Spinal cord (tissue), 10 donors: ENCODE measurements around the gene MAP3K7CL. TPM values are rescaled to one million over a fixed set of nuclear protein-coding genes. Genes with fewer than 3 reads are reported as not detected.
"Not testable (repeated sequence)": the region's sequence is repeated elsewhere in the genome, so short reads cannot be mapped to it uniquely, and the experiment has no call there.

Experiments
- DNase-seq, 6 donors: peaks; one replicate each; pipeline versions ENCODE4 v3.0.0 to v3.0.0-alpha.2; 2013 to 2015; ENCODE audit warnings: low spot score in 6 of 6, low read depth in 4 of 6
- H3K27ac ChIP-seq: one replicate; pipeline ENCODE4 v1.5.1; 2013; ENCODE audit warnings: low read depth, low read length, control low read depth
- H3K27me3 ChIP-seq: one replicate; pipeline ENCODE4 v1.6.1; 2013; ENCODE audit warnings: low read length; ENCODE audit not compliant: control insufficient read depth, insufficient read depth
- H3K36me3 ChIP-seq: one replicate; pipeline ENCODE4 v1.6.1; 2013; ENCODE audit warnings: low read length; ENCODE audit not compliant: control insufficient read depth, insufficient read depth
- H3K4me1 ChIP-seq: one replicate; pipeline ENCODE4 v1.6.1; 2013; ENCODE audit warnings: low read length; ENCODE audit not compliant: control insufficient read depth, insufficient read depth
- H3K4me3 ChIP-seq: one replicate; pipeline ENCODE4 v1.5.1; 2013; ENCODE audit warnings: low read depth, low read length, control low read depth
- H3K9me3 ChIP-seq: one replicate; pipeline ENCODE4 v1.6.1; 2013; ENCODE audit warnings: low read length; ENCODE audit not compliant: control insufficient read depth, insufficient read depth
- WGBS: methylation state at CpG from one replicate; pipeline ENCODE4 v1.1.5; 2013; ENCODE audit warnings: missing lambda C conversion rate; ENCODE audit not compliant: insufficient coverage; 5-methylcytosine and 5-hydroxymethylcytosine counted together
- polyA plus RNA-seq, 2 donors: library from polyadenylated mRNA; unstranded; fragments of 120-200 nt; gene quantifications; one replicate each; pipeline ENCODE4 v1.2.1, GENCODE V29; 2013; ENCODE audit not compliant: insufficient read length in 2 of 2
- total RNA-seq, 2 donors: library from RNA; depleted of rRNA in 1 of 2; stranded (reverse); fragments of 120-200 nt in 1 of 2; fragments of >200 nt in 1 of 2; gene quantifications; one replicate each; pipeline versions ENCODE4 v1.2.3 to v1.2.4, GENCODE V29; 2013 to 2014
- donor health status: healthy.

The MAP3K7CL gene
- total and polyA plus RNA-seq, 4 donors = 2.9 to 5.4 (median 4.2) TPM

DNA sequence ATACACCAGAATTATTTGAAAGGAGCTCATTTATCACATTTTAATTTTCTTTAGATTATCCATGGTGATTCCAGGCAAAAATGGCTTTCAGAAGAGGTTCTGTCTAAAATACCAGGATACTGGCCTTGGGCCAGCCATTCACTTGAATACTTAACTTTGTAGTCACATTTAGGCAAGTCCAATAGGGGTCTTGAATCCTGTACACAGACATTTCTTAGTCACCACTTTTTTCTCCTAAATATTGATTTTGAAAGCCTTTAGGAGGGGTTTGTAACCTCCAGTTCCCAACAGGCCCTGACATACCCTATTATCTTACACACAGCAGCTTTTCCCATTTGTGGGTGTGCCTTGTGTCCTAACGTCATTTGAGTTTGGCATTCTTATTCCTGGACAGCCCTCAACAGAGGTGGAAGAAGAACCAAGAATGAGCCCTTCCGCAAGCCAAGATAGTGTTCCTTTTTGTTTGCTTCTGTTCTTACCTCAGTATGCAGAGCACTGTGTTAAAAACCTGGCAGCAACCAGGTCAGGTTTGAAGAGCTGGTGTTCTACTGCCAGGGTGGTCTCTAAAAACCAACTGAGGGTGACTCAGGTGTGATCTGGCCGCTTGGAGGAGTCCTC is 19.5 kb downstream of the MAP3K7CL start:
- Histone ChIP-seq H3K9me3 (no peaks in the 10 kb centered on the region), H3K27me3 (no peaks in the 10 kb centered on the region), H3K4me3 (no peak overlapping the region), H3K36me3 (no peaks in the 10 kb centered on the region), H3K27ac (no peak overlapping the region), H3K4me1 (no peaks in the 10 kb centered on the region)
- WGBS = 57% methylated on average over 1 of the region's 3 CpGs
- no peak for DNase-seq

GRCh38 chr21:29151931-29152330 is 21.5 kb downstream of the MAP3K7CL start:
- Histone ChIP-seq H3K9me3 (no peaks in the 10 kb centered on the region), H3K36me3 (no peaks in the 10 kb centered on the region), H3K27me3 (no peaks in the 10 kb centered on the region), H3K27ac (no peak overlapping the region), H3K4me1 (peaks cover 3% of the 10 kb centered on the region), H3K4me3 (no peak overlapping the region)
- WGBS = no CpG with 5 or more reads among the region's 3 CpGs
- DNase-seq = peak in 1 of 6 donors; percentile 68

DNA sequence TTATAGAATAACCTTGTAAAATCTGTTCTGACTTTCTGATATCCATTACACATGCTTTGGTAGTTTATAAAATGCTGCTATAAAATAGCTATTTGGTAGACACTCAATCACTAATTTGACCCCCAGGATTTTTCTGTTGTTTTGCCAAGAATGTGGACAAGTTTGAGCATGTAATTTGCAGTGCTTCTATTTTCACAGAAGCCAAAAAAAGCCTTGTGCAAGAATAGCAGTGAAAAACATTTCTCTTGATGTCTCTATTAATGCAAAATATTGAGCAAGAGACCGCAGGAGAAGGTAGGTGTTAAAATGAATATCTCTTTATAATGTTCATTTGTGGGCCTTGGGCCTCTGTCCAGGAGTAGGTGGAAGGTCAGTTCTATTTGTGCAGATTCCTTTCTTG is 22.5 kb downstream of the MAP3K7CL start:
- Histone ChIP-seq H3K4me1 (peaks cover 3% of the 10 kb centered on the region), H3K9me3 (no peaks in the 10 kb centered on the region), H3K27me3 (no peaks in the 10 kb centered on the region), H3K27ac (no peak overlapping the region), H3K36me3 (no peaks in the 10 kb centered on the region), H3K4me3 (no peak overlapping the region)
- no CpG with 5 or more reads among the region's 1 CpG for WGBS
- DNase-seq = no peak

- Histone ChIP-seq H3K27me3 (no peaks in the 10 kb centered on the region), H3K36me3 (no peaks in the 10 kb centered on the region), H3K4me3 (no peak overlapping the region), H3K9me3 (no peaks in the 10 kb centered on the region), H3K27ac (no peak overlapping the region), H3K4me1 (peaks cover 3% of the 10 kb centered on the region)
- no CpG with 5 or more reads among the region's 3 CpGs for WGBS
- no peak for DNase-seq
Observed at GRCh38 chr21:29154270-29154669, 23.8 kb downstream of the MAP3K7CL start.

DNA sequence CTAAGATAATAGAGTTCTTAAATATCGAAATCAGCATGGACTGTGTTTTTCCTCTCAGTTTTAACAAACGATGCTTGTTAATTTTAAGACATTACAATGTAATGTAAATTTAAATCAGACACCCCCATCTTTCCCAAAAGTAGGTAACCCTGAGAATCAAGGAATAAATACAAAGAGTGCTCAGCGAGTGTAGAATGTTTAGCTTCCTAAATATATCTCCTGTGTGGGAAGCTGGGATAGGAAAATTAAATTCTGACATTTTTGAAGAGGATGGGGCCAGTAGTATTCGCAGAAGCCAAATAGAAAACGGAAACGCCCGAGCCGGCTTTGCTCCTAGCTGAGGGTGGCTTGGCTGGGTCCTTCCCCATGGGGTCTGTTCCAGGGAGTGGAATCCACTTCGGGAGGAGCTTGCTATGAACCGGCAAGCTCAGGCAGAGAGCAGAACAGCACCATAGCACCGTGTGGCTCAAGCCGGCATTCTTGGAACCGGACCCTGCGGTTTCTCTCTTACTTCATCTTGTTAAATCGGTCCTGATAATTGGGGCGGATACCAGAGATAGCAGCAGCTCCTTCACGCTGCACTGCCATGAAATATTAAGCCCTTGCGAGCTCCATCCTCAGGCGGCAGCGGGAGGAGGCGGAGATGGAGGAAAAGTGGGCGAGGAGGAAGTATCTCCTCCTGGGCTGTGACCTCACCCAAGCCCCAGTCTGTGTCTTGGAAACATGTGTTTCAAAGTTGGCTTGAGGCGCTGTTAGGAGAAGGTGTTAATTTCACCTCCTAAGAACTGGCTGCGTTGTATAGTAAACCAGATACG is 24.9 kb downstream of the MAP3K7CL start:
- DNase-seq = peak in 2 of 6 donors; percentile 24 to 39
- no peaks in the 10 kb centered on the region for H3K36me3 ChIP-seq
- peaks cover 3% of the 10 kb centered on the region for H3K4me1 ChIP-seq
- no peaks in the 10 kb centered on the region for H3K27me3 ChIP-seq
- no peak overlapping the region for H3K27ac ChIP-seq
- no peaks in the 10 kb centered on the region for H3K9me3 ChIP-seq
- WGBS = 38% methylated on average over 17 of the region's 25 CpGs
- peak overlapping the region; percentile 20 for H3K4me3 ChIP-seq

GRCh38 chr21:29155933-29156260 is 25.5 kb downstream of the MAP3K7CL start:
- DNase-seq = no peak
- no peak overlapping the region for H3K27ac ChIP-seq
- H3K36me3 ChIP-seq = no peaks in the 10 kb centered on the region
- peaks cover 3% of the 10 kb centered on the region for H3K4me1 ChIP-seq
- no peaks in the 10 kb centered on the region for H3K9me3 ChIP-seq
- H3K4me3 ChIP-seq = no peak overlapping the region
- H3K27me3 ChIP-seq = no peaks in the 10 kb centered on the region
- WGBS = no CpG with 5 or more reads among the region's 2 CpGs

- H3K27ac ChIP-seq = no peak overlapping the region
- H3K4me3 ChIP-seq = no peak overlapping the region
- no peak for DNase-seq
- no peaks in the 10 kb centered on the region for H3K27me3 ChIP-seq
- H3K36me3 ChIP-seq = no peaks in the 10 kb centered on the region
- WGBS = no CpG with 5 or more reads among the region's 2 CpGs
- H3K9me3 ChIP-seq = no peaks in the 10 kb centered on the region
- peaks cover 3% of the 10 kb centered on the region for H3K4me1 ChIP-seq
Observed at GRCh38 chr21:29157080-29157479, 26.6 kb downstream of the MAP3K7CL start.

- Histone ChIP-seq H3K27ac (no peak overlapping the region), H3K9me3 (no peaks in the 10 kb centered on the region), H3K4me1 (peaks cover 3% of the 10 kb centered on the region), H3K27me3 (no peaks in the 10 kb centered on the region), H3K36me3 (no peaks in the 10 kb centered on the region), H3K4me3 (no peak overlapping the region)
- WGBS = 96% methylated on average over 3 of the region's 4 CpGs
- no peak for DNase-seq
Observed at GRCh38 chr21:29159842-29160241, 29.4 kb downstream of the MAP3K7CL start.

DNA sequence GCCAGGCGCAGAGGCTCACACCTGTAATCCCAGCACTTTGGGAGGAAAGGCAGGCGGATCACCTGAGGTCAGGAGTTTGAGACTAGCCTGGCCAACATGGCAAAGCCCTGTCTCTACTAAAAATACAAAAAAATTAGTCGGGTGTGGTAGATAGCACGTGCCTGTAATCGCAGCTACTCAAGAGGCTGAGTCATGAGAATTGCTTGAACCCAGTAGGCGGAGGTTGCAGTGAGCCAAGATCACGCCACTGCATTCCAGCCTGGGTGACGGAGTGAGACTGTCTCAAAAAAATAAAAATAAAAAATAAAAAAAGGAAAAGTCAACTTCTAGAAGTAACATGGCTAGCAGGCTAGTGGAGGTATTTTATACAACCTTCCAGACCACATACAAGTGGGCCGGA is 32.4 kb downstream of the MAP3K7CL start:
- not testable (repeated sequence) for H3K27ac ChIP-seq, H3K36me3 ChIP-seq, H3K4me1 ChIP-seq, H3K27me3 ChIP-seq, H3K9me3 ChIP-seq, DNase-seq, H3K4me3 ChIP-seq
- WGBS = 100% methylated on average over 4 of the region's 9 CpGs
